WTC11 (cell line): ENCODE results near the gene ANKRD23. TPM values are rescaled to one million over a fixed set of nuclear protein-coding genes. Genes with fewer than 3 reads are reported as not detected.

Experiments
- ATAC-seq: fragments of 200-7000 bp; cut with Tn5 transposase; 2 replicates; pipeline ENCODE4 v1.10.0; 2021; ENCODE audit warnings: mild to moderate bottlenecking, moderate library complexity
- CTCF ChIA-PET: fragments of 300-600 bp; sonication (Branson Sonifier 250); formaldehyde crosslinking; loops from one replicate; lab custom pipeline; 2021; ENCODE audit warnings: antibody characterized with exemption; lab: Charles Lee
- POLR2A ChIA-PET: fragments of 350-600 bp; sonication (Branson Sonifier 250); formaldehyde crosslinking; loops from one replicate; lab custom pipeline; 2021; ENCODE audit warnings: antibody characterized with exemption; lab: Charles Lee
- DNase-seq: peaks from one replicate; pipeline ENCODE4 v3.0.0; 2021; ENCODE audit warnings: low spot score
- H3K27ac Mint-ChIP-seq: 2 replicates; pipeline ENCODE4 v1.8.0; 2021; ENCODE audit warnings: mixed read lengths
- H3K27me3 Mint-ChIP-seq: 2 replicates; pipeline ENCODE4 v1.8.0; 2021; ENCODE audit warnings: low read depth, mild to moderate bottlenecking, moderate library complexity, mixed read lengths
- H3K36me3 Mint-ChIP-seq: 2 replicates; pipeline ENCODE4 v1.8.0; 2021; ENCODE audit warnings: mixed read lengths
- H3K4me1 Mint-ChIP-seq: 2 replicates; pipeline ENCODE4 v1.8.0; 2022; ENCODE audit warnings: mixed read lengths
- H3K4me3 Mint-ChIP-seq: 2 replicates; pipeline ENCODE4 v1.8.0; 2021; ENCODE audit warnings: mild to moderate bottlenecking, moderate library complexity, mixed read lengths
- H3K9me3 Mint-ChIP-seq: 2 replicates; pipeline ENCODE4 v1.8.0; 2021; ENCODE audit warnings: mixed read lengths
- AR ChIP-seq: fragments of 250-450 bp; sonication (Bioruptor Pico); IDR thresholded peaks from 2 replicates; pipeline ENCODE4 v1.9.0; 2021; ENCODE audit warnings: mild to moderate bottlenecking
- ATF1 ChIP-seq: sonication (generic); formaldehyde crosslinking; IDR thresholded peaks from 2 replicates; pipeline ENCODE4 v1.8.1; 2023; ENCODE audit warnings: mild to moderate bottlenecking, moderate library complexity, missing genetic modification reagents
- ATF6 ChIP-seq: sonication (generic); formaldehyde crosslinking; IDR thresholded peaks from 2 replicates; pipeline ENCODE4 v1.8.1; 2023; ENCODE audit warnings: mild to moderate bottlenecking, missing genetic modification reagents
- CREM ChIP-seq: sonication (generic); formaldehyde crosslinking; IDR thresholded peaks from 2 replicates; pipeline ENCODE4 v1.8.1; 2022; ENCODE audit warnings: mild to moderate bottlenecking, missing genetic modification reagents, moderate library complexity
- ELF4 ChIP-seq: sonication (generic); formaldehyde crosslinking; IDR thresholded peaks from 2 replicates; pipeline ENCODE4 v1.8.1; 2022; ENCODE audit warnings: low read depth, mild to moderate bottlenecking, moderate library complexity, missing genetic modification reagents
- ESRRA ChIP-seq: sonication (generic); formaldehyde crosslinking; IDR thresholded peaks from 2 replicates; pipeline ENCODE4 v1.8.1; 2022; ENCODE audit warnings: mild to moderate bottlenecking, missing genetic modification reagents, borderline replicate concordance
- FOXJ3 ChIP-seq: sonication (generic); formaldehyde crosslinking; IDR thresholded peaks from 2 replicates; pipeline ENCODE4 v1.9.0; 2021; ENCODE audit warnings: missing genetic modification reagents, mild to moderate bottlenecking, borderline replicate concordance
- GABPB1 ChIP-seq: sonication (generic); formaldehyde crosslinking; IDR thresholded peaks from 2 replicates; pipeline ENCODE4 v1.8.1; 2023; ENCODE audit warnings: mild to moderate bottlenecking, missing genetic modification reagents
- JAZF1 ChIP-seq: fragments of 250-450 bp; sonication (Bioruptor Pico); IDR thresholded peaks from 2 replicates; pipeline ENCODE4 v1.9.0; 2021; ENCODE audit warnings: moderate library complexity, mild to moderate bottlenecking, inconsistent platforms
- JUN ChIP-seq: sonication (generic); formaldehyde crosslinking; IDR thresholded peaks from 2 replicates; pipeline ENCODE4 v1.8.0; 2023; ENCODE audit warnings: mild to moderate bottlenecking, missing genetic modification reagents
- MLX ChIP-seq: sonication (generic); formaldehyde crosslinking; IDR thresholded peaks from 2 replicates; pipeline ENCODE4 v1.8.1; 2023; ENCODE audit warnings: mild to moderate bottlenecking, missing genetic modification reagents, moderate library complexity
- NFYB ChIP-seq: sonication (generic); formaldehyde crosslinking; conservative IDR thresholded peaks from 2 replicates; pipeline ENCODE4 v1.8.0; 2022; ENCODE audit warnings: low read depth, missing genetic modification reagents
- NR3C1 ChIP-seq: sonication (generic); formaldehyde crosslinking; conservative IDR thresholded peaks from 2 replicates; pipeline ENCODE4 v1.8.1; 2023; ENCODE audit warnings: low read depth, mild to moderate bottlenecking, missing genetic modification reagents
- OVOL2 ChIP-seq: fragments of 250-450 bp; sonication (Bioruptor Pico); IDR thresholded peaks from 2 replicates; pipeline ENCODE4 v1.9.0; 2021; ENCODE audit warnings: mild to moderate bottlenecking, borderline replicate concordance
- PRRX2 ChIP-seq: fragments of 250-450 bp; sonication (Bioruptor Pico); IDR thresholded peaks from 2 replicates; pipeline ENCODE4 v1.8.0; 2021; ENCODE audit warnings: mild to moderate bottlenecking
- SMAD4 ChIP-seq: sonication (generic); formaldehyde crosslinking; IDR thresholded peaks from 2 replicates; pipeline ENCODE4 v1.8.0; 2022; ENCODE audit warnings: mild to moderate bottlenecking, missing genetic modification reagents
- SOX15 ChIP-seq: fragments of 250-450 bp; sonication (Bioruptor Pico); IDR thresholded peaks from 2 replicates; pipeline ENCODE4 v1.9.0; 2021; ENCODE audit warnings: mild to moderate bottlenecking
- ZBTB43 ChIP-seq: sonication (generic); formaldehyde crosslinking; IDR thresholded peaks from 2 replicates; pipeline ENCODE4 v1.8.1; 2023; ENCODE audit warnings: mild to moderate bottlenecking, missing genetic modification reagents
- ZNF138 ChIP-seq: sonication (generic); formaldehyde crosslinking; conservative IDR thresholded peaks from 2 replicates; pipeline ENCODE4 v1.8.1; 2022; ENCODE audit warnings: mild to moderate bottlenecking, moderate library complexity, missing genetic modification reagents
- ZNF396 ChIP-seq: fragments of 250-450 bp; sonication (Bioruptor Pico); IDR thresholded peaks from 2 replicates; pipeline ENCODE4 v1.8.0; 2021; ENCODE audit warnings: mild to moderate bottlenecking, moderate library complexity, borderline replicate concordance
- ZNF416 ChIP-seq: fragments of 250-450 bp; sonication (Bioruptor Pico); IDR thresholded peaks from 2 replicates; pipeline ENCODE4 v1.9.0; 2021; ENCODE audit warnings: mild to moderate bottlenecking, inconsistent platforms
- ZNF671 ChIP-seq: fragments of 250-450 bp; sonication (Bioruptor Pico); IDR thresholded peaks from 2 replicates; pipeline ENCODE4 v1.8.0; 2021; ENCODE audit warnings: mild to moderate bottlenecking
- total RNA-seq: library from RNA; stranded (reverse); gene quantifications from 3 replicates; pipeline ENCODE4 v1.2.3, GENCODE V29; 2021
- TF ChIP-seq, protein P1 (sequence below): fragments of 250-450 bp; sonication (Bioruptor Pico); IDR thresholded peaks from 2 replicates; pipeline ENCODE4 v1.9.0; 2021; ENCODE audit warnings: mild to moderate bottlenecking

ANKRD23 gene
- total RNA-seq, 1 experiment from 2014 or later, result 3.2 TPM

GRCh38 chr2:96866149-96866548 is 22.3 kb upstream of the ANKRD23 start:
- DNase-seq (no peak), ATAC-seq (no peak)
- Mint-ChIP-seq H3K36me3 (peaks cover 33% of the 10 kb centered on the region), H3K4me3 (no peak overlapping the region), H3K9me3 (no peaks in the 10 kb centered on the region), H3K27me3 (0 out of 2 replicates have a peak, but pooled peaks cover 4% of the 10 kb centered on the region), H3K27ac (no peak overlapping the region), H3K4me1 (peaks cover 17% of the 10 kb centered on the region)
- TF ChIP-seq NFYB (CRISPR knock-in tag) (no peak), JUN (CRISPR knock-in tag) (no peak), CREM (CRISPR knock-in tag) (no peak)
- ChIA-PET POLR2A (no interaction called here), CTCF (no interaction called here)

DNA sequence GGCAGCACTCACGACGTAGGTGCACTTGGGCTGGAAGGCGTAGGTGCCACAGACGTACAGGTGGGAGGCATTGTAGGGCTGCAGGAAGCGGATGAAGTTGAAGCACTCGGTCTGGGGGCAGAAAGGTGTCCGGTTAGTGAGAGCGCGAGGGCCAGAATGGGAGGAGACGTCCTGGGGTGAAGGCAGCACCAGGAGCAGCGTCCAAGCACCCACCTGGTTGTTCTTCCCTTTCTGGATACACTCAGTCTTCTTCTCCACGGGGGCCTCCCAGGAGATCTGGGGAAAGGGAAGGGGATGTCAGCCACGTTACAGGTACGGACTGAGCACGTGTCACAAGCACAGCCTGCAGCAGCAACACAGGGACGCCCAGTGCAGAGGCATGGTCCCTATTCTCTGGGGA is 21.8 kb upstream of the ANKRD23 start:
- Mint-ChIP-seq H3K4me3 (no peak overlapping the region), H3K27me3 (0 out of 2 replicates have a peak, but pooled peaks cover 1% of the 10 kb centered on the region), H3K4me1 (peaks cover 12% of the 10 kb centered on the region), H3K9me3 (no peaks in the 10 kb centered on the region)
- POLR2A ChIA-PET, result no interaction called here
- CTCF ChIA-PET, result no interaction called here
- ATAC-seq, result no peak
- TF ChIP-seq NR3C1 (CRISPR knock-in tag), result no peak
- no peak for TF ChIP-seq ZNF671 (CRISPR knock-in tag)
- no peak for TF ChIP-seq MLX (CRISPR knock-in tag)
- TF ChIP-seq ZNF416 (CRISPR knock-in tag), result no peak
- no peak for TF ChIP-seq ZNF138
- TF ChIP-seq, all 79 proteins: peak for 0
- Mint-ChIP-seq H3K27ac (peak overlapping the region; percentile 74), H3K36me3 (peaks cover 33% of the 10 kb centered on the region)
- no peak for DNase-seq

GRCh38 chr2:96864343-96865091 is 20.7 kb upstream of the ANKRD23 start:
- no peak overlapping the region for H3K4me3 Mint-ChIP-seq
- ChIA-PET POLR2A (no interaction called here), CTCF (interaction anchor here (1.5 kb wide), 1 partner anchor 86 kb away, joined by 3 read pairs; no protein-coding TSS in a partner anchor)
- no peak overlapping the region for H3K27ac Mint-ChIP-seq
- H3K36me3 Mint-ChIP-seq, result peaks cover 41% of the 10 kb centered on the region
- peaks cover 13% of the 10 kb centered on the region for H3K4me1 Mint-ChIP-seq
- ATAC-seq (no peak), DNase-seq (no peak)
- H3K27me3 Mint-ChIP-seq, result no peaks in the 10 kb centered on the region
- H3K9me3 Mint-ChIP-seq, result no peaks in the 10 kb centered on the region
- no peak for TF ChIP-seq AR (CRISPR knock-in tag)
- TF ChIP-seq ELF4 (CRISPR knock-in tag), result no peak
- TF ChIP-seq JAZF1 (CRISPR knock-in tag), result no peak
- TF ChIP-seq, protein P1, sequence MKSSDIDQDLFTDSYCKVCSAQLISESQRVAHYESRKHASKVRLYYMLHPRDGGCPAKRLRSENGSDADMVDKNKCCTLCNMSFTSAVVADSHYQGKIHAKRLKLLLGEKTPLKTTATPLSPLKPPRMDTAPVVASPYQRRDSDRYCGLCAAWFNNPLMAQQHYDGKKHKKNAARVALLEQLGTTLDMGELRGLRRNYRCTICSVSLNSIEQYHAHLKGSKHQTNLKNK (CRISPR knock-in tag), result no peak
- no peak for TF ChIP-seq SMAD4 (CRISPR knock-in tag)
- TF ChIP-seq JUN (CRISPR knock-in tag), result no peak
- TF ChIP-seq ZNF396, result no peak
- no peak for TF ChIP-seq PRRX2 (CRISPR knock-in tag)
- TF ChIP-seq ATF6 (CRISPR knock-in tag), result no peak
- no peak for TF ChIP-seq FOXJ3 (CRISPR knock-in tag)
- TF ChIP-seq ESRRA (CRISPR knock-in tag), result no peak
- TF ChIP-seq OVOL2 (CRISPR knock-in tag), result no peak
- TF ChIP-seq ZBTB43 (CRISPR knock-in tag), result no peak
- TF ChIP-seq SOX15, result no peak
- no peak for TF ChIP-seq GABPB1 (CRISPR knock-in tag)
- TF ChIP-seq ATF1 (CRISPR knock-in tag), result no peak
